ENCODE measurements around the gene FOXO1.

The FOXO1 gene

GRCh38 chr13:40506592-40507446, 159.6 kb downstream of the FOXO1 start:
- no peak for DNase-seq (ENCODE audit: low read depth)

All from stimulated activated CD8-positive, alpha-beta memory T cell treated with anti-CD3 and anti-CD28 coated beads, Interleukin-12 subunit alpha, Interleukin-12 subunit beta, amount 100 ng/mL, for 1 hour (primary cell).